ENCODE data around the gene ARPC5L. TPM values are rescaled to one million over a fixed set of nuclear protein-coding genes. Genes with fewer than 3 reads are reported as not detected.

Gene ARPC5L
- total and polyA plus RNA-seq, 2 of the 8 experiments (the other 6 are each of a cell fraction or from before 2014, with no cell fraction given): 34.1 to 50.6 TPM

DNA sequence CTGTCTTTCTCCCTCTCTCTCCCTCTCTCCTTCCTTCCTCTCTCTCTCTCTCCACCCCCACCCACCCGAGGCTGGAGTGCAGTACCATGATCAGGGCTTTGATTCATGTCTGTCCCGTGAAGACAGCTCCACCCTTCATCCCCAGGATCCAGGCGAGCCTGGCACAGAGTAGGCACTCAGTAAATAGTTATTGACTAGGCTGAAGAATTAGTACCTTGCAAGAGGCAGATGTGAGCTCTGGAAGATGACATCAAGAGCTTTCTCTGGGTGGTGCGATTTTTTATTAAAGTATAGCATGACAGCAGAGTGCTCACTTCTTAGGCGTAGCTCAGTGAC lies 32.6 kb upstream of the ARPC5L start (continued):
- TF ChIP-seq RNF2 (IDR thresholded peaks at IDR 0.05; ENCODE audit: borderline replicate concordance, low read depth, low read length, missing control alignments, poor library complexity, severe bottlenecking) (no peak), RBBP5 (IDR thresholded peaks at IDR 0.05; ENCODE audit: borderline replicate concordance, low read depth, low read length) (no peak), GABPA (IDR thresholded peaks at IDR 0.05; ENCODE audit: borderline replicate concordance, insufficient read depth, low read length) (no peak), CBX5 (IDR thresholded peaks at IDR 0.05; ENCODE audit: low read depth, low read length) (no peak), CEBPB (IDR thresholded peaks at IDR 0.05; ENCODE audit: low read depth, low read length) (no peak), POLR2A (IDR thresholded peaks at IDR 0.05; ENCODE audit: control extremely low read depth in 1 of 2, low read depth in 2 of 2, low read length in 2 of 2) (no peak), BCL11A (IDR thresholded peaks at IDR 0.05; ENCODE audit: low read depth in 2 of 2, low read length in 2 of 2) (no peak)

All from H1 (cell line).